DLD1 (cell line): ENCODE measurements around the gene UBE2G2.
"Not testable (repeated sequence)": the region's sequence is repeated elsewhere in the genome, so short reads cannot be mapped to it uniquely, and the experiment has no call there.

Experiments used
- in situ Hi-C: cut with HindIII; loops from 2 replicates; pipeline ENCODE4 v1.10.0; 2017; ENCODE audit warnings: low sequenced_read_pairs

The UBE2G2 gene

GRCh38 chr21:44836666-44837471 lies 35.2 kb upstream of the UBE2G2 start:
- in situ Hi-C loops = no loop called here

GRCh38 chr21:44836349-44836665 lies 34.7 kb upstream of the UBE2G2 start:
- in situ Hi-C loops = no loop called here

- in situ Hi-C loops = no loop called here
Measured at GRCh38 chr21:44835647-44835973, 34.0 kb upstream of the UBE2G2 start.

GRCh38 chr21:44834951-44835646 lies 33.5 kb upstream of the UBE2G2 start:
- in situ Hi-C loops = no loop called here

- in situ Hi-C loops = no loop called here
Measured at GRCh38 chr21:44834231-44834950, 32.8 kb upstream of the UBE2G2 start.

GRCh38 chr21:44833663-44834062 lies 32.0 kb upstream of the UBE2G2 start:
- in situ Hi-C loops = no loop called here

GRCh38 chr21:44832516-44833255 lies 31.1 kb upstream of the UBE2G2 start:
- in situ Hi-C loops = not testable (repeated sequence)

- in situ Hi-C loops = no loop called here
Measured at GRCh38 chr21:44831227-44831860, 29.7 kb upstream of the UBE2G2 start.

GRCh38 chr21:44829507-44830092 lies 28.0 kb upstream of the UBE2G2 start:
- in situ Hi-C loops = no loop called here

- in situ Hi-C loops = no loop called here
Measured at GRCh38 chr21:44828362-44829056, 26.9 kb upstream of the UBE2G2 start.

- in situ Hi-C loops = no loop called here
Measured at GRCh38 chr21:44823179-44823660, 21.6 kb upstream of the UBE2G2 start.

GRCh38 chr21:44822484-44823178 lies 21.0 kb upstream of the UBE2G2 start:
- in situ Hi-C loops = no loop called here

GRCh38 chr21:44820851-44821250 lies 19.2 kb upstream of the UBE2G2 start:
- in situ Hi-C loops = no loop called here

- in situ Hi-C loops = no loop called here
Measured at GRCh38 chr21:44819283-44820243, 17.9 kb upstream of the UBE2G2 start.

GRCh38 chr21:44818640-44819011 lies 17.0 kb upstream of the UBE2G2 start:
- in situ Hi-C loops = no loop called here

GRCh38 chr21:44817914-44818639 lies 16.5 kb upstream of the UBE2G2 start, which contains the start of gene SUMO3:
Gene SUMO3, minus strand, starts transcription at chr21:44818062. Its CDS starts 94 bp downstream, at chr21:44817968.
- in situ Hi-C loops = no loop called here

- in situ Hi-C loops = no loop called here
Measured at GRCh38 chr21:44817506-44817880, 15.9 kb upstream of the UBE2G2 start.
